WTC11 (cell line): ENCODE measurements around the gene CPLX3.

ENCODE experiments used
- ATF1 ChIP-seq: sonication (generic); formaldehyde crosslinking; IDR thresholded peaks from 2 replicates; pipeline ENCODE4 v1.8.1; 2023; ENCODE audit warnings: mild to moderate bottlenecking, moderate library complexity, missing genetic modification reagents
- FOXJ3 ChIP-seq: sonication (generic); formaldehyde crosslinking; IDR thresholded peaks from 2 replicates; pipeline ENCODE4 v1.9.0; 2021; ENCODE audit warnings: missing genetic modification reagents, mild to moderate bottlenecking, borderline replicate concordance
- JAZF1 ChIP-seq: fragments of 250-450 bp; sonication (Bioruptor Pico); IDR thresholded peaks from 2 replicates; pipeline ENCODE4 v1.9.0; 2021; ENCODE audit warnings: moderate library complexity, mild to moderate bottlenecking, inconsistent platforms
- RELA ChIP-seq: sonication (generic); formaldehyde crosslinking; IDR thresholded peaks from 2 replicates; pipeline ENCODE4 v1.8.1; 2022; ENCODE audit warnings: missing genetic modification reagents, mild to moderate bottlenecking, borderline replicate concordance
- SMAD3 ChIP-seq: sonication (generic); formaldehyde crosslinking; IDR thresholded peaks from 2 replicates; pipeline ENCODE4 v1.8.0; 2022; ENCODE audit warnings: missing genetic modification reagents, mild to moderate bottlenecking, borderline replicate concordance
- TCF7 ChIP-seq: sonication (generic); formaldehyde crosslinking; IDR thresholded peaks from 2 replicates; pipeline ENCODE4 v1.8.0; 2022; ENCODE audit warnings: mild to moderate bottlenecking, low read depth, missing genetic modification reagents, moderate library complexity
- TP53 ChIP-seq: sonication (generic); formaldehyde crosslinking; IDR thresholded peaks from 2 replicates; pipeline ENCODE4 v1.8.1; 2023; ENCODE audit warnings: mild to moderate bottlenecking, missing genetic modification reagents
- ZNF121 ChIP-seq: sonication (generic); formaldehyde crosslinking; IDR thresholded peaks from 2 replicates; pipeline ENCODE4 v1.8.0; 2023; ENCODE audit warnings: missing genetic modification reagents
- ZNF263 ChIP-seq: sonication (generic); formaldehyde crosslinking; IDR thresholded peaks from 2 replicates; pipeline ENCODE4 v1.8.1; 2022; ENCODE audit warnings: low read depth, mild to moderate bottlenecking, moderate library complexity, missing genetic modification reagents
- TF ChIP-seq, protein P1 (sequence below): fragments of 200-600 bp; IDR thresholded peaks from 2 replicates; pipeline ENCODE4 v1.8.0; 2022; ENCODE audit warnings: antibody characterized with exemption
- TF ChIP-seq, protein P2 (sequence below): sonication (generic); formaldehyde crosslinking; IDR thresholded peaks from 2 replicates; pipeline ENCODE4 v1.8.1; 2023; ENCODE audit warnings: mild to moderate bottlenecking, missing genetic modification reagents, moderate library complexity
- TF ChIP-seq, protein P3 (sequence below): sonication (generic); formaldehyde crosslinking; IDR thresholded peaks from 2 replicates; pipeline ENCODE4 v1.8.1; 2022; ENCODE audit warnings: mild to moderate bottlenecking, moderate library complexity, missing genetic modification reagents
- TF ChIP-seq, protein P4 (sequence below): sonication (generic); formaldehyde crosslinking; IDR thresholded peaks from 2 replicates; pipeline ENCODE4 v1.8.0; 2022; ENCODE audit warnings: mild to moderate bottlenecking, missing genetic modification reagents
- TF ChIP-seq, protein P5 (sequence below): sonication (generic); formaldehyde crosslinking; IDR thresholded peaks from 2 replicates; pipeline ENCODE4 v1.8.1; 2023; ENCODE audit warnings: mild to moderate bottlenecking, missing genetic modification reagents, moderate library complexity

DNA sequence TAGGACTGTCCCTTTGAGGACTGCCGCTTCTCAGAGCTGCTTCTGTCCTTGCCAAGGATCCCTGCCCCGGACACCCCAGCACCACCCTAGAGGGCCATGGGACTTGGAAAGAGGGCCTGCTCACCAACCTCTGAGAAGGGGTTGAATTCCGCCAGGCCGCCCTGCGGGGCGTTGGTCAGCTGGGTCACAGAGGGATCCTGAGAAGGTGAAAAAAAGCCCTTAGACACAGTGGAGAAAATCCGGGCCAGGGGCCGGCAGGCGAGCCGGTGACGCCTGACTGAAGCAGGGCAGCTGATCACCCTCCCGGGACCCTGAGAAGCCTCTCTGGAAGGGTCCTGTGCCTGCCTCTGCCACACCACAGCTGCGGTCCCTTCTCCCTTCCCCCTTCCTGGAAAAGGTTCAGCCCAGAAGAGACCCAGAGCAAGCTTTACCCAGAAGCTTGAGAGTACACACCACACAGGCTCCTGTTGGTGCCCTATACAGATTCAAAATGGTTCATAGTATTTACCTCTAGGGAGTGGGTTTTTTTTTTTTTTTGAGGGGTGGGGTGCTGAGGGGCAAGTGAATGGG lies 28.1 kb downstream of the CPLX3 start:
- no peak for TF ChIP-seq ZNF121
- TF ChIP-seq, protein P1, sequence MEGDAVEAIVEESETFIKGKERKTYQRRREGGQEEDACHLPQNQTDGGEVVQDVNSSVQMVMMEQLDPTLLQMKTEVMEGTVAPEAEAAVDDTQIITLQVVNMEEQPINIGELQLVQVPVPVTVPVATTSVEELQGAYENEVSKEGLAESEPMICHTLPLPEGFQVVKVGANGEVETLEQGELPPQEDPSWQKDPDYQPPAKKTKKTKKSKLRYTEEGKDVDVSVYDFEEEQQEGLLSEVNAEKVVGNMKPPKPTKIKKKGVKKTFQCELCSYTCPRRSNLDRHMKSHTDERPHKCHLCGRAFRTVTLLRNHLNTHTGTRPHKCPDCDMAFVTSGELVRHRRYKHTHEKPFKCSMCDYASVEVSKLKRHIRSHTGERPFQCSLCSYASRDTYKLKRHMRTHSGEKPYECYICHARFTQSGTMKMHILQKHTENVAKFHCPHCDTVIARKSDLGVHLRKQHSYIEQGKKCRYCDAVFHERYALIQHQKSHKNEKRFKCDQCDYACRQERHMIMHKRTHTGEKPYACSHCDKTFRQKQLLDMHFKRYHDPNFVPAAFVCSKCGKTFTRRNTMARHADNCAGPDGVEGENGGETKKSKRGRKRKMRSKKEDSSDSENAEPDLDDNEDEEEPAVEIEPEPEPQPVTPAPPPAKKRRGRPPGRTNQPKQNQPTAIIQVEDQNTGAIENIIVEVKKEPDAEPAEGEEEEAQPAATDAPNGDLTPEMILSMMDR = no peak
- TF ChIP-seq, protein P2, sequence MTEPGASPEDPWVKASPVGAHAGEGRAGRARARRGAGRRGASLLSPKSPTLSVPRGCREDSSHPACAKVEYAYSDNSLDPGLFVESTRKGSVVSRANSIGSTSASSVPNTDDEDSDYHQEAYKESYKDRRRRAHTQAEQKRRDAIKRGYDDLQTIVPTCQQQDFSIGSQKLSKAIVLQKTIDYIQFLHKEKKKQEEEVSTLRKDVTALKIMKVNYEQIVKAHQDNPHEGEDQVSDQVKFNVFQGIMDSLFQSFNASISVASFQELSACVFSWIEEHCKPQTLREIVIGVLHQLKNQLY (CRISPR knock-in tag) = no peak
- TF ChIP-seq, protein P3, sequence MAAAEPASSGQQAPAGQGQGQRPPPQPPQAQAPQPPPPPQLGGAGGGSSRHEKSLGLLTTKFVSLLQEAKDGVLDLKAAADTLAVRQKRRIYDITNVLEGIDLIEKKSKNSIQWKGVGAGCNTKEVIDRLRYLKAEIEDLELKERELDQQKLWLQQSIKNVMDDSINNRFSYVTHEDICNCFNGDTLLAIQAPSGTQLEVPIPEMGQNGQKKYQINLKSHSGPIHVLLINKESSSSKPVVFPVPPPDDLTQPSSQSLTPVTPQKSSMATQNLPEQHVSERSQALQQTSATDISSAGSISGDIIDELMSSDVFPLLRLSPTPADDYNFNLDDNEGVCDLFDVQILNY (CRISPR knock-in tag) = no peak
- no peak for TF ChIP-seq TCF7 (CRISPR knock-in tag)
- no peak for TF ChIP-seq TP53
- TF ChIP-seq JAZF1 (CRISPR knock-in tag) = no peak
- TF ChIP-seq RELA (CRISPR knock-in tag) = no peak
- no peak for TF ChIP-seq ATF1
- TF ChIP-seq ZNF263 (CRISPR knock-in tag) = no peak
- no peak for TF ChIP-seq SMAD3 (CRISPR knock-in tag)
- no peak for TF ChIP-seq FOXJ3
- TF ChIP-seq, protein P4, sequence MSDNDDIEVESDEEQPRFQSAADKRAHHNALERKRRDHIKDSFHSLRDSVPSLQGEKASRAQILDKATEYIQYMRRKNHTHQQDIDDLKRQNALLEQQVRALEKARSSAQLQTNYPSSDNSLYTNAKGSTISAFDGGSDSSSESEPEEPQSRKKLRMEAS (CRISPR knock-in tag) = no peak
- TF ChIP-seq, protein P5, sequence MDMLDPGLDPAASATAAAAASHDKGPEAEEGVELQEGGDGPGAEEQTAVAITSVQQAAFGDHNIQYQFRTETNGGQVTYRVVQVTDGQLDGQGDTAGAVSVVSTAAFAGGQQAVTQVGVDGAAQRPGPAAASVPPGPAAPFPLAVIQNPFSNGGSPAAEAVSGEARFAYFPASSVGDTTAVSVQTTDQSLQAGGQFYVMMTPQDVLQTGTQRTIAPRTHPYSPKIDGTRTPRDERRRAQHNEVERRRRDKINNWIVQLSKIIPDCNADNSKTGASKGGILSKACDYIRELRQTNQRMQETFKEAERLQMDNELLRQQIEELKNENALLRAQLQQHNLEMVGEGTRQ (CRISPR knock-in tag) = no peak
